HG02678 (cell line): ENCODE results near the gene ATP1A2.

Experiments used
- ATAC-seq: cut with Tn5 transposase; IDR thresholded peaks from one replicate; pipeline ENCODE4 v1.9.1; 2021; ENCODE audit warnings: mild to moderate bottlenecking, moderate library complexity; ENCODE audit not compliant: unreplicated experiment

ATP1A2 gene

GRCh38 chr1:160139840-160140239 lies 24.3 kb downstream of the ATP1A2 start:
- no peak for ATAC-seq

- ATAC-seq: no peak
These were observed 28.1 kb downstream of the ATP1A2 start for GRCh38 chr1:160143695-160144094.

- no peak for ATAC-seq
These were observed 29.4 kb downstream of the ATP1A2 start for GRCh38 chr1:160144921-160145320.

GRCh38 chr1:160146107-160146506 lies 30.5 kb downstream of the ATP1A2 start:
- no peak for ATAC-seq

- ATAC-seq: no peak
These were observed 32.6 kb downstream of the ATP1A2 start for GRCh38 chr1:160148121-160148520.

GRCh38 chr1:160149233-160149632 lies 33.7 kb downstream of the ATP1A2 start:
- no peak for ATAC-seq

- no peak for ATAC-seq
These were observed 34.2 kb downstream of the ATP1A2 start for GRCh38 chr1:160149716-160150115.

- no peak for ATAC-seq
These were observed 35.7 kb downstream of the ATP1A2 start, which contains the start of gene ATP1A4 for GRCh38 chr1:160151303-160151702. ATP1A4 (plus strand) TSS chr1:160151603; CDS start chr1:160152041, 438 bp downstream.

- no peak for ATAC-seq
These were observed 39.2 kb downstream of the ATP1A2 start for GRCh38 chr1:160154790-160155189.

- ATAC-seq: no peak
These were observed 40.8 kb downstream of the ATP1A2 start for GRCh38 chr1:160156361-160156760.

- ATAC-seq: no peak
These were observed 41.6 kb downstream of the ATP1A2 start for GRCh38 chr1:160157174-160157573.

- no peak for ATAC-seq
These were observed 42.5 kb downstream of the ATP1A2 start for GRCh38 chr1:160158031-160158430.

GRCh38 chr1:160158534-160158933 lies 43.0 kb downstream of the ATP1A2 start:
- no peak for ATAC-seq

- ATAC-seq: no peak
These were observed 44.3 kb downstream of the ATP1A2 start for GRCh38 chr1:160159846-160160245.

- no peak for ATAC-seq
These were observed 46.6 kb downstream of the ATP1A2 start for GRCh38 chr1:160161965-160162705.

- ATAC-seq: no peak
These were observed 47.4 kb downstream of the ATP1A2 start for GRCh38 chr1:160162931-160163330.

GRCh38 chr1:160163615-160164014 lies 48.1 kb downstream of the ATP1A2 start:
- no peak for ATAC-seq

GRCh38 chr1:160164121-160164520 lies 48.6 kb downstream of the ATP1A2 start:
- no peak for ATAC-seq

- ATAC-seq: no peak
These were observed 50.8 kb downstream of the ATP1A2 start for GRCh38 chr1:160166166-160166868.

GRCh38 chr1:160167056-160167455 lies 51.5 kb downstream of the ATP1A2 start:
- ATAC-seq: no peak

- no peak for ATAC-seq
These were observed 52.0 kb downstream of the ATP1A2 start for GRCh38 chr1:160167580-160167979.

GRCh38 chr1:160168016-160168415 lies 52.5 kb downstream of the ATP1A2 start:
- ATAC-seq: no peak
